Neural crest cell (in vitro differentiated cells): ENCODE results near the gene CUEDC1. TPM values are rescaled to one million over a fixed set of nuclear protein-coding genes. Genes with fewer than 3 reads are reported as not detected.

ENCODE experiments used
- DNase-seq: peaks from one replicate; pipeline ENCODE4 v3.0.0; 2021; ENCODE audit warnings: low read depth, mixed read lengths, low spot score
- H3K27ac Mint-ChIP-seq: one replicate; pipeline ENCODE4 v1.8.0; 2021; ENCODE audit warnings: mild to moderate bottlenecking, mixed read lengths; ENCODE audit not compliant: unreplicated experiment
- H3K27me3 Mint-ChIP-seq: 2 replicates; pipeline ENCODE4 v1.8.0; 2021; ENCODE audit warnings: low read depth, mild to moderate bottlenecking, mixed read lengths
- H3K36me3 Mint-ChIP-seq: 2 replicates; pipeline ENCODE4 v1.8.0; 2021; ENCODE audit warnings: low read depth, mild to moderate bottlenecking, mixed read lengths
- H3K4me1 Mint-ChIP-seq: 2 replicates; pipeline ENCODE4 v1.8.0; 2021; ENCODE audit warnings: mixed read lengths
- H3K4me3 Mint-ChIP-seq: one replicate; pipeline ENCODE4 v1.8.0; 2021; ENCODE audit warnings: mild to moderate bottlenecking, mixed read lengths
- H3K9me3 Mint-ChIP-seq: 2 replicates; pipeline ENCODE4 v1.8.0; 2021; ENCODE audit warnings: mixed read lengths
- total RNA-seq: library from RNA; stranded (reverse); gene quantifications from 2 replicates; pipeline ENCODE4 v1.2.1, GENCODE V29; 2021
- TF ChIP-seq, protein P1 (sequence below): fragments of 200-600 bp; sonication (generic); conservative IDR thresholded peaks from 2 replicates; pipeline ENCODE4 v1.5.0; 2021; ENCODE audit warnings: antibody characterized with exemption, mild to moderate bottlenecking

CUEDC1 gene
- total RNA-seq, 1 donor from 2014 or later, result 86.9 TPM

DNA sequence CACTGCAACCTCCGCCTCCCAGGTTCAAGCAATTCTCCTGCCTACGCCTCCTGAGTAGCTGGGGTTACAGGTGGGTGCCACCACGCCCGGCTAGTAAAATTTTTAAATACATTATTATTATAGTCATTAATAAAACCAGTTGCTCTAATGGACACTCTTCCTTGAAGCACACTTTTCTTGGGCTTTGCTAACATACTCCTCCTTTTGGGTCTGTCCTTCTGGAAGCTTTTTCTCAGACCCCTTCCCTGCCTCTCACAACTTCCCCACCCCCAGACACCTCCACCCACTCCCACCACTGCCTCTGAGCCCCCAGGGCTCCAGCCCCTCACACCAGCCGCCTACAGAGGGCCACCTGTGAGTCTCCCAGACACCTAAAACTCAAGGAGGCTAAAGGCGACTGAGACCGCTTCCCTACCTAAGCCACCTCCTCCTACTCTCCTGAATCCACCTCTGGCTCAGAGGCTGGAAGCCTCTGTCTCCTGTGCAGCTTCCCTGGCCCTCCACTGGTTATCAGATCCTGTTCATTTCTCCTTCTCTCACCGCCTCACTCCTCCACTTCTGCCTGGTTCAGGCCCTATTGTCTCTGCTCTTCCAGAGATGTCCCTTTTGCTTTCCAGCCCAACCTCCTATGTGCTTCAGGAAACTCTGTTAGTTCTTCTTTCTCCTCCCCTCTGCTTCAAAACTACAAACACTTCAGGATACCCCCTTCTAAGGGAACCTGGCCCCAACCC is 2.1 kb upstream of the CUEDC1 start:
- Mint-ChIP-seq H3K4me3 (peak overlapping the region; percentile 96), H3K4me1 (peaks cover 54% of the 10 kb centered on the region), H3K27me3 (no peaks in the 10 kb centered on the region), H3K9me3 (no peaks in the 10 kb centered on the region), H3K27ac (peak overlapping the region; percentile 83), H3K36me3 (peaks cover 2% of the 10 kb centered on the region)
- DNase-seq, result no peak
- TF ChIP-seq, protein P1, sequence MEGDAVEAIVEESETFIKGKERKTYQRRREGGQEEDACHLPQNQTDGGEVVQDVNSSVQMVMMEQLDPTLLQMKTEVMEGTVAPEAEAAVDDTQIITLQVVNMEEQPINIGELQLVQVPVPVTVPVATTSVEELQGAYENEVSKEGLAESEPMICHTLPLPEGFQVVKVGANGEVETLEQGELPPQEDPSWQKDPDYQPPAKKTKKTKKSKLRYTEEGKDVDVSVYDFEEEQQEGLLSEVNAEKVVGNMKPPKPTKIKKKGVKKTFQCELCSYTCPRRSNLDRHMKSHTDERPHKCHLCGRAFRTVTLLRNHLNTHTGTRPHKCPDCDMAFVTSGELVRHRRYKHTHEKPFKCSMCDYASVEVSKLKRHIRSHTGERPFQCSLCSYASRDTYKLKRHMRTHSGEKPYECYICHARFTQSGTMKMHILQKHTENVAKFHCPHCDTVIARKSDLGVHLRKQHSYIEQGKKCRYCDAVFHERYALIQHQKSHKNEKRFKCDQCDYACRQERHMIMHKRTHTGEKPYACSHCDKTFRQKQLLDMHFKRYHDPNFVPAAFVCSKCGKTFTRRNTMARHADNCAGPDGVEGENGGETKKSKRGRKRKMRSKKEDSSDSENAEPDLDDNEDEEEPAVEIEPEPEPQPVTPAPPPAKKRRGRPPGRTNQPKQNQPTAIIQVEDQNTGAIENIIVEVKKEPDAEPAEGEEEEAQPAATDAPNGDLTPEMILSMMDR, result no peak

DNA sequence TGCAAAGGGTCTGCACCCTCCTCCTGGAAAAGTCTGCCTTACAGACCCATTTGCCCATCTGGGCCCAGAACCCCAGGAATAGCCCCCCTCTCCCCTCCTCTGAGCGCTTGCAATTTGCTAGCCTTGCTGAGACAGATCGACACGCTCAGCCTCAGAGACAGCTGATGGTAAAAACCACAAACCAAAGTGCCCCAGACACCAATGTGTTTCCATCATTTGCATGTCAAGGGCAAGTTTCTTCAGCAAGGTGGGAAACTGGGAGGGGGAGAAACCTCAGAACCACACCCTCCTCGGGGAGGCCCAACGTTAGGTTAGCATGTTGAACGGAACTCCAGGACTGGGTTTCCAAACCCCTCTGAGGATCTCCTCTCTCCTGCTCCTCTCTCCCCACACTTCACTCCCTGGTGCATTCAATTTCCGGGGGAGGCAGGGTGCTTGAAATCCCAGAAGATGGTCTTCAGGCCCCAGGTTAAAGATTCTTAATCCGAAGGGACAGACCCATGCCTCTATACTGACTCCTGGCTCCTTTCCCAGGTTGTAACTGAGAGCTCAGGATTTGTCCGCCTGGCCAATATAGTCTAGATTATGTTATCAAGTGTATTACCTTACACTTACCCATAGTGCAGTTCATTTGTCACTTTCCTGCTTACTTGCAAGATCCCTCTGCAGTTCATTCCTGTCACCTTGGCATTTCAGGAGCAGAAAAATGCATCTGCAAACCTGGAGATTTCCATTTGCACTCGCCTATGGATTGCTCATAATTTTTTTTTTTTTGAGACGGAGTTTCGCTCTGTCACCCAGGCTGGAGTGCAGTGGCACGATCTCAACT is 1.3 kb upstream of the CUEDC1 start:
- DNase-seq, result no peak
- H3K4me1 Mint-ChIP-seq, result peaks cover 54% of the 10 kb centered on the region
- H3K9me3 Mint-ChIP-seq, result no peaks in the 10 kb centered on the region
- H3K27me3 Mint-ChIP-seq, result no peaks in the 10 kb centered on the region
- peak overlapping the region; percentile 84 for H3K27ac Mint-ChIP-seq
- TF ChIP-seq, protein P1, result no peak
- peaks cover 2% of the 10 kb centered on the region for H3K36me3 Mint-ChIP-seq
- H3K4me3 Mint-ChIP-seq, result peak overlapping the region; percentile 96

DNA sequence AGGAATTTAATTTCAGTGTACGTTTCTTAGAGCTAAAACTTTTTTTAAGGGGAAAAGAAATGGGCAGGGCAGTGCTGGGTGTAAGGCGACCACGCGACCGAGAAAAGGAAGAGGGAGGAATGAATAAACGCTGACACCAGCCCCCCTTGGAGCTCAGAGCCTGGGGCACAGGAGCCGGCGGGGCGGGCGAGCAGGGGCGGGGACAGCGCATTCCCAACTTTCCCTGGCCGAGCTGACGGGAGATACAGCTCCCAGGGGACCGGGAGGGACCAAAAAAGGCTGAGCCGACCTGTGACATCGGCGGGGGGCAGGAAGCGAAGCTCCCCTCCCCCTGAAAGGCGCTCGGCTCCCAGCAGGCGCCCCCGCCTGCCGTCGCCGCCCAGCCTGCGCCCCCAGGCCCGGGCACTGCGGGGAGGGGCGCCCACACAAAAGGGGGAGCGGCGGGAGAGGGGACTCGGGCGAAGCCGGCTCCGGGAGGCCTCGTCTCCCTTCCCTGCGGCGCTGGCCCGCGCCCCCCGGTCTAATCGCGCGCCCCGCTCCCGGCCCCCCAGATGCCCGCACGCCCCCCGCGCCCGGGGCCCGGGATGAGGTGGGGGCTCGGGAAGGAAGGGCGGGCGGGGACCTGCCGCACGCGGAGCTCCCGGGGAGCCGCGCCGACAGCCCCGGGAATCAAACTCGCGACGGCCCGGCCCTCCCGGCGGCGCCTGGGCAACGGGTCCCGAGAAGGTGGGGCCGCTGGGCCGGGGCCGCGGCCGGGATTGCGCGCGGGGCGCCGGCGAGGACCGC is 622 bp downstream of the CUEDC1 start:
- DNase-seq, result peak; percentile 62
- Mint-ChIP-seq H3K4me1 (peaks cover 65% of the 10 kb centered on the region), H3K27me3 (no peaks in the 10 kb centered on the region), H3K36me3 (peaks cover 6% of the 10 kb centered on the region), H3K9me3 (no peaks in the 10 kb centered on the region), H3K27ac (peak overlapping the region; percentile 93), H3K4me3 (peak overlapping the region; percentile 90)
- TF ChIP-seq, protein P1, result no peak

DNA sequence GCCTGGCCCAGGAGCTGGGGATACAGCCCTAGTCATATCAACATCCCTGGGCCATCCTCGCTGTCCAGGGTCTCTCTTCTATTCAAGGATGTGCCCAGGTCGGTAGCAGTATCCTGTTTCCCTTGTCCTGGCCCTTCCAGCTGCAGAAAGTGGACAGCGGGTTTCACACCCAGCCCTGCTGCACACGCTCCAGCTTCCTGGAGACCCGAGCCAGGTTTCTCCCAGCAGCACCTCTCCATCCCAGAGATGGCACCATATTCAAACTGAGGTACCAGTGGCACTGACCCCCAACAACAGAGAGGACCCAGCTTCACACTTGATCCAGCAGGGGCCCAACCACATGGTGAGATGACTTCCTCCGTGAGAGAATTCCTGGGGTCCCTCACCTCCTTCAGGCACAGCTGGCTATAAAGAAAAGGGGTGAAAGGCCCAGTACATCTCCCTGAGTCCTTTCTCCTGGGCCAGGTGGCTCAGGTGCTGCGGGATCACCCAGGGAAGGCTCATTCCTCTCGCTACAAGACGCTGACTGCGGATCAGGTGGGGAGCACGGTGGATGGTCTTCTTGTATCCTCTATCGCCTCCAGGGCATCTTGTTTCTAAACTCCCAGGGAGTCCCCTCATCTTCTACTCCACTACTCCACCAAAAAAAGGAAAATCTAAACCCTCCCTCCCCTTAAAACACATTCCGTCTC is 1.4 kb downstream of the CUEDC1 start:
- TF ChIP-seq, protein P1, result no peak
- no peaks in the 10 kb centered on the region for H3K9me3 Mint-ChIP-seq
- DNase-seq, result no peak
- peaks cover 4% of the 10 kb centered on the region for H3K36me3 Mint-ChIP-seq
- peak overlapping the region; percentile 90 for H3K4me3 Mint-ChIP-seq
- peaks cover 64% of the 10 kb centered on the region for H3K4me1 Mint-ChIP-seq
- peak overlapping the region; percentile 93 for H3K27ac Mint-ChIP-seq
- H3K27me3 Mint-ChIP-seq, result no peaks in the 10 kb centered on the region

DNA sequence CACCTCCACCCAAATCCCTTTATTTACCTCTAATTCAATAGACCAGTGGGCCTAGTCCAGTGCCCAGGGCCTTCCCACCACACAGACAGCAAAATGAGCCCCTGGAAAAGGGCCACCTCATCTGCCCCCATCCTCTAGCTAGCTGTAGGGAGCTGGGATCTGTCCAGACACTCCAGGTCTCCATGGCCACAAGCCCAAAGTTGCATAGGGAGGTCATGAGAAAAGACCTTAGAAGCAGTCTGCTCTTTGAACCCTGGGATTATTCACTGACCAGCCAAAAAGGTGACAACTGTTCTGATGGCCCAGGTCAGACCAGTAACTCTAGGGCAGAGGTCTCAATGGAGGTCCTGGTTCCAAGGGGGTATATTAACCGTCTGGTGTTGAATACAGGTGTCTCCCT is 2.0 kb downstream of the CUEDC1 start:
- peaks cover 4% of the 10 kb centered on the region for H3K36me3 Mint-ChIP-seq
- H3K9me3 Mint-ChIP-seq, result no peaks in the 10 kb centered on the region
- H3K4me1 Mint-ChIP-seq, result peaks cover 70% of the 10 kb centered on the region
- TF ChIP-seq, protein P1, result no peak
- H3K4me3 Mint-ChIP-seq, result peak overlapping the region; percentile 90
- DNase-seq, result no peak
- H3K27me3 Mint-ChIP-seq, result no peaks in the 10 kb centered on the region
- peak overlapping the region; percentile 70 for H3K27ac Mint-ChIP-seq
